GM21526 (cell line): ENCODE results near the gene SSTR3.

Source experiments
- ATAC-seq: cut with Tn5 transposase; IDR thresholded peaks from one replicate; pipeline ENCODE4 v1.9.1; 2021; ENCODE audit warnings: moderate library complexity; ENCODE audit not compliant: unreplicated experiment, low FRiP score

The SSTR3 gene

DNA sequence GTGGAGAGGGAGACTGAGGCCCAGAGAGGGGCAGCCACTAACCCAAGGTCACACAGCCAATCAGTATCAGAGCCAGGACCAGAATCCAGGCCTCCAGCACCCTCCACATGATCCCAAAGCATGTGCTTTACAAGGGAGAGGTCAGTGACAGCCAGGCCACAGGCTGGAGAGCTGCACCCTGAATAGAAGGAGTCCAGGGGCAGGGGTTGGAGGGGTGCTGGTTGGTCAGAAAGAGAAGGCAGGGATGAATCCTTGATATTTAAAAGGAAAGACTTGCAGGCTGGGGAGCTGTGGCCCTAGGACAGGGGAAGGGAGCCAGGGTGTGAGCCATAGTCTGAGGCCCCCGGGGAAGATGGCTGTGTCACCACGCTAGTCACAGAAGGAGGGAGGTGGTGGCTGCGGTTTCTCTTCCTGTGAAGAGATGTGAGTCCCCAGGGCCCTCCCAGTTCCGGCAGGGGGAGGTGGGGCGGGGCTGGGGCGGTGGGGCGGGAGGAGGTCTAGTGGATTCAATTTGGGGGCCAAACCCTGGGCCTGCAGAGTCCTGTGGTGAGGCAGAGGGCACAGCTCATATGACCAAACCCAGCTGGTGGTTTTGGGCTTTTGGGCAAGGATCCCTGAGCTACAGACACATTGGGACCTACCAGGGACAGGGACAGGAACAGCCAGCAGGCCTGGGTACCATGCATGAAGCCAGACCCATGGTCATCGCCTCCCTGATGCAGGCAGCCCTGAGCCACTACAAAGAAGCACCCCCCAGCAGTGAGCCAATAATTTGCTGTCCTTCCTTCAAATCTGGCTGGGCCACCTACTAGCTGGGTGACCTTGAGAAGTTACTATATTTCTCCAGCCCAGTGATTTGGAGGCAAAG lies 17.8 kb upstream of the SSTR3 start:
- ATAC-seq = no peak

DNA sequence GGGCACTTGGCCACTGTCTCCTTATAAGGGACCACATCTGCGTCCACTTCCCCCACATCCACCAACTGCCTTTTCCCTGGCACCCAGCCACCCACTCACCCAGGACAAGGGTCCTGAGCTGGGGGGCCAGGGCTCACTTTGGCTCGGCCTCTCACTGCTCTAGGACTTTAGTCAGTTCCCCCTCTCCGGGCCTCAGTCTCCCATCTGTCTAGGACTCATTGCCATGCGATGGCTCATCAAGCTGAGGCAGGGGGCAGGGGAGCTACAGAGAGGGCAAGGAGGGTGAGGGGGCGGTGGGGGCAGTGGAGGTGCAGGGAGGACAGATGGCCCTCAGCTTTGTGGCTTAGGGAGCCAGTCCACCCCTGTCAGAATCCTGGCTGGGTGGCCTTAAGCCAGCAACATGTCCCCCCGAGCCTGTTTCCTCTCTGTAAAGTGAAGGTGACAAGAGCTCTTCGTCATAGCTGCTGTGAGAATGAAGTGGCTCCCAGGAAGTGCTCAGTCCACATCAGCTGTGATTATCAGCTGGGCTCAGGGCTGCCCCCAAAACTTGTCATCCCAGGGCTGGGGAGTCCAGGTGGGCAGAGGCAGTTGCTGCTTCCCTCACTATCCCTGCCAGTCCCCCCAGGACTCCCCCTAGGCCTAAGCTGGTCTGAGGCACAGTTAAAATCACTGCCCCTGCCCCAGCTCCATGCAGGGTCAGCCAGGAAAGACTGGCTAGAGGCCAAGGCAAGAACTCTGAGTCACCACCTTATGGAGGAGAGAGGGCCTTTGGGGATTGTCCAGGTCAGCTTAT lies 16.9 kb upstream of the SSTR3 start:
- no peak for ATAC-seq

DNA sequence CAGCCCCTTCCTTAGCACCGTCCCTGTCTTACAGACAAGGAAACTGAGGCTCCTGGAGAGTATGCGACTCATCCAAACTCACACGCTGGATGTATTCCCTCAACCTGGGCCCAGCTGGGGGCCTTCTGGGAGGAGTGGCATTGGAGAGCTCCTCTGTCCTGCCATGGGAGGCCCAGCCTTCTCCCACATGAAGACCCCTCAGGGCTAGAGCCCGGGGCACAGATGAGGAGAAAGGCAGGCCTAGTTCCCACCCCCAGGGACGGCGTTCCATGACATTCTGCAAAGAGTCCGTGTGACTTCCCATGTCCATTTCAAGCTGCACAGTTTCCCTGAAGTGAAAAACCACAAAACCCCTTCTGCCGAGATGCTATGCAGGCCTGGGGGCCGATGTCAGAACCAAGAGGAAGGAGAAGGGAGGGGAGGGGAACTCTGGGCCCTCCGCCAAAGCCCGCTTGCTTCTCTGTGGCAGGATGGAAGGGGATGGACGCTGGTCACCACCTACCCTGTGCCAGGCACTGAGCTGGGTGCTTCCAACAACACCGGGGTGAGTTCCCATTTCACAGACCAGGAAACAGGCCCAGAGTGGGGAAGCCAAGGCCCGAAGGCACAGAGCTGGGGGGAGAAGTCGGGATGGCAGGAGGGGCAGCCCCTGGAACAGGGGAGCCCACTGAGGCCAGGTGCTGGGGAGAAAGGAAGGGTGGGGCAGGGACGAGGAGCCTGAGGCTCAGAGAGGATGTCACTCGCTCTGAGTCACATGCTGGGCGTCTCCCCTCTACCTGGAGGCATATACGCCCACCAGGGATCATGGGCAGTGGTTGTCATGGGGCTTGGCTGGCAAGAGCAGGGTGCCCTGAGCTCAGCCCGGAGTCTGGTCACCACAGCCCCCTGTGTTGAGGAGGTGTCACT lies 16.1 kb upstream of the SSTR3 start:
- ATAC-seq = no peak

GRCh38 chr22:37226514-37226913 lies 14.2 kb upstream of the SSTR3 start:
- ATAC-seq = no peak

- ATAC-seq = no peak
Observed at GRCh38 chr22:37226087-37226486, 13.8 kb upstream of the SSTR3 start.

DNA sequence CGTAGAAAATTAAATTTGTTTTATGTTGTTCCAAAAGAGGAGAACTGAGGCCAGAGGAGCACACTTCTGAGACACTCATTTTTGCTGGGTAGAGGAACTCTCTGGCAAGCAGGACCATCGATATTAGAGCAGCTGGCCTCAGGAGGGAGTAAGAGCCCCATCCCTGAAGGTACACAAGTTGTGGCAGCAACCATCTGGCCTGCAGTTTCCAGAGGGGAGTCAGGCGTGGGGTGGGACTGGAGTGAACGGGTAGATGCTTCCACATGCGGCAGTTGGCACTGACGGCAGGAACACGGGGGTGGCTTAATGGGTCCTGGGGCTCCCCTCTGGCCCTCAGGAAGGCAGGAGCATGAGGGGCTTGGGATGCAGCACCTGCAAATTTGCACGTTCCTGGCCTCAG lies 13.2 kb upstream of the SSTR3 start:
- no peak for ATAC-seq

DNA sequence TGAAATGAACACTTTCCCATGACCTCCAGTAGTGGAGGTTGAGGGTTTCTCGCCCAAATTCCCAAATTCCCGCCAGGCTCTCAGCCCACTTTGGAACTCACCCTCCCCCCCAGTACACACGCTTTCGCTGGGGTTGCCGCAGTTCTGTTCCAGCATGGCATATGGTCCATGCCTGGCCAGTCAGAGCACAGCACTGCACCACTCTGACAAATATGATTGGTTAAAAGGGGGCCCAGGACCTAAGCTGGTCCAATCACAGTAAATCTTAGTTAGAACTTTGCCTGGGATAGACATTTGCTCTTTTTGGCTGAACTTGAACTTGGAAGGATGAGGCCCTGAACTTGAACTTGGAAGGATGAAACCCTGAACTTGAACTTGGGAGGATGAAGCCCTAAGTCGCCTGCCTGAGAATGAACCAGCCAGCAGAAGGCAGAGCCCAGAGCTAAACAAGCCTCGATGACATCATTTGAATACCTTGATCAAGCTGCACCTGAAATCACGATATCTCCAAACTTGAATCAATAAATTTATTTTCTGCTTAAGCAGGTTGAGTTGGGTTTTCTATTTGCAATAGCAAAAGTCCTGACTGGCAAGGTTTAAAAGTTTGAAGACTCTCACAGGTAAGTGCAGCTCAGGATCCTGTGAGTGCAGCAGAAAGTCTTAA lies 12.6 kb upstream of the SSTR3 start:
- no peak for ATAC-seq

DNA sequence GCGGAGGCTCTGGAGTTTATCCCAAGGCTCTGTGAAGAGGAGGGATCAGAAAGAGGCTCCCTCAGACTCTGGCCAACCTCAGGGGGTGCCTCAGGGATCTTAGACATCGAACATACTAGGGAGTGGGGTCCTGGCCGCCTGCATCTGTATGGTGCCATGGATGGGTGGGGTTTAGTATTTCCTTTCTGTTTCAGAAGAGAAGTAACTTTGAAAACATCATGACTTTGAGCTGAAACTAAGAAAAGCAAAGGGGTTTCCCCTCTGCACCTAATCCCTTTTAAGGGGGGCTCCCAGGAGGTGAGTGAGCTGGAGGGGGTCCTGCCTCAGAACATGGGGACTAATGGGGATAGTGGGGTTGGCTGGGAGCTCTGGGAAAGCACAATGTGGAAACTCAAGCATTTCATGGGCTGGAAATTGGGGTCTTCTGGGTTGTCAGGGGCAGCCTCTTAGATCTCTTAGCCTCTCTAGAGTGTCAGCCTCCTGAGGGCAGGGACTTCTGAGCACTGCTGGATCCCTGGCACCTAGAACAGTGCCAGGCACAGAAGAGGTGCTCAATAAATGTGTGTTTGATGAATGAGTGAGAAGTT lies 11.8 kb upstream of the SSTR3 start:
- no peak for ATAC-seq

- no peak for ATAC-seq
Observed at GRCh38 chr22:37222440-37222971, 10.2 kb upstream of the SSTR3 start.

- no peak for ATAC-seq
Observed at GRCh38 chr22:37221424-37222333, 9.4 kb upstream of the SSTR3 start.

DNA sequence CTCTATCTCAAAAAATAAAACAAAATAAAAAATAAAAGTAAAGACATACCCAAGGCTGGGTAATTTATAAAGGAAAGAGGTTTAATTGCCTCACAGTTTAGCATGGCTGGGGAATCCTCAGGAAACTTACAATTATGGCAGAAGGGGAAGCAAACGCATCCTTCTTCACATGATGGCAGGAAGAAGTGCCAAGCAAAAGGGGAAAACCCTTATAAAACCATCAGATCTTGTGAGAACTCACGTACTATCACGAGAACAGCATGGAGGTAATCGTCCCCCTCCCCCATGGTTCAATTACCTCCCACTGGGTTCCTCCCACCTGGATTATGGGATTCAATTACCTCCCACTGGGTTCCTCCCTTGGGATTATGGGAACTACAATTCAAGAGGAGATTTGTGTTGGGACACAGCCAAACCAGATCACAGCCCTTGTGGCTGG lies 8.3 kb upstream of the SSTR3 start:
- ATAC-seq = no peak

DNA sequence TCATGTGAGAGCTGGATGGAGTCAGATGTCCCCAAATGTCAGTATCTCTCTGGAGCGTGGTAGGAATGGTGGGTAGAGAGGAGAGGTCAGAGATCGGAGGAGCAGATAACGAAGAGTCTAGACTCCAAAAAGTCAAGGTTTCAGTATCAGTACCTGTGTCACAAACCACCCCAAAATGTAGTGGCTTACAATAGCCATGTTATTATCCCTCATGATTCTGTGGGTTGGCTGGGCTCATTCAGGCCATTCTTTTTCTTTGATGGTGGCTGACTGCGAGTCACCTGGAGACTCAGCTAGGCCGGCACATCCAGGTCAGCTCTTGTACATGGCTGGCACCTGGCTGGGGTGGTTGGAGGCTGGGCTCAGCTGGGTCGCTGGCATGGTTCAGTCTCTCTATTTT lies 7.3 kb upstream of the SSTR3 start:
- ATAC-seq = peak; percentile 5

GRCh38 chr22:37218771-37219411 lies 6.6 kb upstream of the SSTR3 start:
- peak; percentile 62 for ATAC-seq

DNA sequence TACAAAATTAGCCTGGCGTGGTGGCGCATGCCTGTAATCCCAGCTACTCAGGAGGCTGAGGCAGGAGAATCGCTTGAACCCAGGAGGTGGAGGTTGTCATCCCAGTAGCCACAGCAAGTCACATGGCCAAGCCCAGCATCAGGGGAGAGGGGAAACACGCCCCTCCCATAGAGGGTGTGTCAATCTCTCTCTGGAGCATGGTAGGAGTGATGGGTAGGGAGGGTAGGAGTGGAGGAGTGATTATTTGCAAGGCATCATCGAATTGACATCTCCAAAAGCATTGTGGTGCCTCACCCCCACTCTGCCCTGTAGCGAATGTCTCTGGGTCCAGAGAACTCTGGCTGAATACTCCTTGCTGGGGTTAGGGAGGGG lies 6.1 kb upstream of the SSTR3 start:
- peak; percentile 8 for ATAC-seq

- ATAC-seq = no peak
Observed at GRCh38 chr22:37215890-37216289, 3.6 kb upstream of the SSTR3 start.

- ATAC-seq = no peak
Observed at GRCh38 chr22:37214731-37215030, 2.4 kb upstream of the SSTR3 start.

GRCh38 chr22:37213941-37214730 lies 1.9 kb upstream of the SSTR3 start:
- no peak for ATAC-seq
